Astrocyte of the cerebellum (primary cell): ENCODE data around the gene ZIC4.

Experiments used
- DNase-seq: peaks from one replicate; pipeline ENCODE4 v3.0.0-alpha.2; 2011; ENCODE audit warnings: low read depth
- H3K4me3 ChIP-seq: 2 replicates; pipeline ENCODE4 v1.5.1; 2011; ENCODE audit warnings: mild to moderate bottlenecking, low read depth, low read length, moderate library complexity
- in situ Hi-C: cut with HindIII; loops from 2 replicates; pipeline ENCODE4 v1.10.0; 2017; ENCODE audit warnings: low sequenced_read_pairs
- TF ChIP-seq, protein P1 (sequence below): IDR thresholded peaks from 2 replicates; pipeline ENCODE4 v1.5.1; 2012; ENCODE audit warnings: low read length, low read depth, moderate library complexity, mild to moderate bottlenecking; ENCODE audit errors: missing control alignments

The ZIC4 gene

DNA sequence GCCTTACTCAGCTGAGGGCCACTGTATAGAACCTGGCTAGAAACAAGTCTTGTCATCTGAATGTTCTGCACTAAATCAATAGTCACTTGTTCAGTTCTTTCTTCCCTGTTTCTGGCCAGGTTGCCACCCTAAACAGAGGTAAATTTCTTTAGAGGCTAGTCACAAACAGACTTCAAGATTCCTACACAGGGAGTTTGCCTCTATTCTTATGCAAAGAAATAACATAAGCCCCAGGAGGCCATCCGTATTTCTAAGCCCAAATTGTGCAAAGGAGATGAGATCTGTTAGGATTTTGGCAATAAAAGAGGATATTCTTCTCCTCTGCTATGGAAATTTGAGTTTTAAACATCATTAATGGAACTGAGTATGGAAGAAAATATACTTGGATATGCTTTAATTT lies 4.9 kb downstream of the ZIC4 start:
- TF ChIP-seq, protein P1, sequence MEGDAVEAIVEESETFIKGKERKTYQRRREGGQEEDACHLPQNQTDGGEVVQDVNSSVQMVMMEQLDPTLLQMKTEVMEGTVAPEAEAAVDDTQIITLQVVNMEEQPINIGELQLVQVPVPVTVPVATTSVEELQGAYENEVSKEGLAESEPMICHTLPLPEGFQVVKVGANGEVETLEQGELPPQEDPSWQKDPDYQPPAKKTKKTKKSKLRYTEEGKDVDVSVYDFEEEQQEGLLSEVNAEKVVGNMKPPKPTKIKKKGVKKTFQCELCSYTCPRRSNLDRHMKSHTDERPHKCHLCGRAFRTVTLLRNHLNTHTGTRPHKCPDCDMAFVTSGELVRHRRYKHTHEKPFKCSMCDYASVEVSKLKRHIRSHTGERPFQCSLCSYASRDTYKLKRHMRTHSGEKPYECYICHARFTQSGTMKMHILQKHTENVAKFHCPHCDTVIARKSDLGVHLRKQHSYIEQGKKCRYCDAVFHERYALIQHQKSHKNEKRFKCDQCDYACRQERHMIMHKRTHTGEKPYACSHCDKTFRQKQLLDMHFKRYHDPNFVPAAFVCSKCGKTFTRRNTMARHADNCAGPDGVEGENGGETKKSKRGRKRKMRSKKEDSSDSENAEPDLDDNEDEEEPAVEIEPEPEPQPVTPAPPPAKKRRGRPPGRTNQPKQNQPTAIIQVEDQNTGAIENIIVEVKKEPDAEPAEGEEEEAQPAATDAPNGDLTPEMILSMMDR = no peak
- DNase-seq = no peak
- in situ Hi-C loops = loop anchor here (10.0 kb wide), 1 partner anchor 213 kb away; no protein-coding TSS in a partner anchor
- H3K4me3 ChIP-seq = no peak overlapping the region

DNA sequence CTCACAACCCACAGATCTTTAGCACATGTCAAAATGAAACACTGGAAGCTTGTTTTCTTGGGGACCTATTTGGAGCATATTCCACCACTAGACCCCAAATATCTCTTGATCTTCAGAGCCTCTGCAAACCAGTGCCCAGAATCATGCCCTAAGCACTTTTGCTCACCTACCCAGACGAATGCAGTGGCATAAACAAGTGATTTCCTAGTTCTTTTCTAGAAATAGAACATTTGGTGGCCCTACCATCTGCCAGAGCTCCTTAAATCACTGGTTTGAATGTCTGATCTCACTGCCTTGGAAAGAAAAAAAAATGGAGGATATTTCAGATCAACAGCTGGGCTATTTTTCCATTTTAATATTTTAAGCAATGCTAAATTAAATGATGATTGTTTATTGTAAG lies 5.3 kb downstream of the ZIC4 start:
- in situ Hi-C loops = loop anchor here (10.0 kb wide), 1 partner anchor 214 kb away; no protein-coding TSS in a partner anchor
- DNase-seq = no peak
- H3K4me3 ChIP-seq = no peak overlapping the region
- TF ChIP-seq, protein P1 = no peak

DNA sequence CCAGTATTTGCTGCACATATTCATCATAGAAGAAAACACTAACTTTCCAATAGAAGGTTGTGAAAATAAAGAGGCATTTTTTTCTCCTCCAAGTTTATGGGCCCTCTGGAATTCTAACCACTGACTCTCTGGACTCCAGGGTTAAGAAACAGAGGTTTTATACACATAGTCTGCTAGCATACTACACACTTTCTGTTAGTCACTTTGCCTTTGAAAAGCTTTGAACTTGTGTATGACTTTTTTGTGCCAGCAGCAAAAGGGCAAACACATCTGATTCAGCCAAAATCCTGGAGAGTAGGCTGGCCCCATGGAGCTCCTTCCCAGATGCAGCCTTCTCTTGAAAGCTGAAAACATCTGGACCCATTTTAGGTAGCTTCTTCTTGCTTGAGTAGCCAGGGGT lies 6.2 kb downstream of the ZIC4 start:
- DNase-seq = no peak
- TF ChIP-seq, protein P1 = no peak
- no peak overlapping the region for H3K4me3 ChIP-seq
- in situ Hi-C loops = loop anchor here (10.0 kb wide), 1 partner anchor 215 kb away; no protein-coding TSS in a partner anchor

DNA sequence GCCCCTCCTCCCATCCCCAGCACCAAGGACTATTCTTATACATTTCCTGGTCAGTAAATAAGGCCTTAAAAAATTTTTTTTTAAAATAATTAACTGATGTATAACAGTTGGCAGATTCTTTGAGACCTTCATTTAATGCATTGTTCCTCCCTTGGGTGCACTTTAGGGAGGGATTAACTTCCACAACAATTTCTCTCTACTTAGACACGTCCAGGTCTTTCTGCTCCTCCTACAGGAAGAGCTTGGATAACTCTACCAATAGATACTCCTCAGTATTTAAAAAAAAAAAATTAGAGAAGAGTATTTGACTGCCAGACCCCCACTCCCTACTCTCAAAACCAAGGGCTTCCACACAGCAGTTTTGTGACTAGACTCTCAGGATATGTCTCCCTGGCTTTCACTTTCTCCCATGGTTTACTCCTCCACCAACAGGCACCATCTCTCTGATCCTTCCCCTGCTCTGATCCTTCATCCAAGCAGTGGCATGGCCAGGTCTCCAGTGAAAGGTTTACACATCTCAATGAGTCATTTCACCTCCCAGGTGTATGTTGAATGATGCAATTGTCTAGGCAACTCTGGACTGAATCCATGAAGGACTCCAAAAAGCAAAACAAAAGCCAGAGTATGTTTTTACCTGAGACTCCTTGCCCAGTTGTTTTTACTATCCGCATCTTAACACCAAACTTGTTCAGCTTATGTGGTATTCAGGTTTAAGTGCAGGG lies 7.4 kb downstream of the ZIC4 start:
- DNase-seq = no peak
- in situ Hi-C loops = loop anchor here (25.0 kb wide), 1 partner anchor 587 kb away; no protein-coding TSS in a partner anchor
- TF ChIP-seq, protein P1 = no peak
- H3K4me3 ChIP-seq = peak overlapping the region; percentile 54

DNA sequence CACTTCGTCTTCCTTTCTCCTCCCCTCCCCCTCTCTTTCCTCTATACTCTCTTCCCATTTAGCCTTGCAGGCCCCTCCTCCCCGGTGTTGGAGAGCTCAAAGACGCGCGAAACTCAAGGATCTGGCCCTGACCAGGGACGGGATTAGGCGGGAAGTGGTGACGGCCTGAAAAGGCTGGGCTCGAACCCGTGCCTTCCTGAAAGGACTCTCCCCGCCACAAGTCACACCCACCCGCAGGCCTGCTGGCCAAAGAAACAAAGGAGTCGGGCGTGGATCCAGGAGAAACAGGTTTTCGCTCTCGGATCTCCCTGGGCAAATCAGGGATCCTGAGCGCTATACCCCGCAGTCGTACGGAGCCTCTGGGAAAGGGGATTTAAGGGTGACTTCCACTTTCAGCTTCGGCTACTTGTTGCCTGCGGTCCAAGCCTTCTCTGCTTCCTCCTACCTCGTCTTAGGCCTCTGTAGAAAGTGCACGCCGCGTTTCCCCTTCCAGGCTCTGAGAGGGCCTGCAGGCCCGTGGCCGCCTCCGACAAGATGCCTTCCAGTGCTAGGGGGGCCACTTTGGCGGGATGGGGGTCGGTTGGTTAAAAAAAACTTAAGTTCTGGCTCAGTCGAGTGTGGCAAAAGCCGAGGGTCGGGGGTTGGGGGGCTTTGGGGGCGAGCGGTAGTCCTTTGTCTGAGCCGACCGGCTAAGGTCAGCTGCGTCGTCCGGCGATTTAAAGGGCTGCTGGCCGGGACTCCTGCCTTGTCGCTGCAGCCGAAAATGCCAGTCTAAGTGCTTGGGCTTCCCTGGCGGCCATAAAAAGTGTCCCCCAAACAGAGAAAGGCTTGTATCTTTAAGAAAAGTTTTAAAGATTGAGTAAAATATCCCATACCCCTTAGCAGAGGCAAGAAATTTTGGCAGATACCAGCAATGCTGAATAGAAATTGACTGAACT lies 8.2 kb downstream of the ZIC4 start:
- in situ Hi-C loops = loop anchor here (25.0 kb wide), 1 partner anchor 586 kb away; no protein-coding TSS in a partner anchor
- H3K4me3 ChIP-seq = peak overlapping the region; percentile 54
- TF ChIP-seq, protein P1 = no peak
- DNase-seq = no peak

DNA sequence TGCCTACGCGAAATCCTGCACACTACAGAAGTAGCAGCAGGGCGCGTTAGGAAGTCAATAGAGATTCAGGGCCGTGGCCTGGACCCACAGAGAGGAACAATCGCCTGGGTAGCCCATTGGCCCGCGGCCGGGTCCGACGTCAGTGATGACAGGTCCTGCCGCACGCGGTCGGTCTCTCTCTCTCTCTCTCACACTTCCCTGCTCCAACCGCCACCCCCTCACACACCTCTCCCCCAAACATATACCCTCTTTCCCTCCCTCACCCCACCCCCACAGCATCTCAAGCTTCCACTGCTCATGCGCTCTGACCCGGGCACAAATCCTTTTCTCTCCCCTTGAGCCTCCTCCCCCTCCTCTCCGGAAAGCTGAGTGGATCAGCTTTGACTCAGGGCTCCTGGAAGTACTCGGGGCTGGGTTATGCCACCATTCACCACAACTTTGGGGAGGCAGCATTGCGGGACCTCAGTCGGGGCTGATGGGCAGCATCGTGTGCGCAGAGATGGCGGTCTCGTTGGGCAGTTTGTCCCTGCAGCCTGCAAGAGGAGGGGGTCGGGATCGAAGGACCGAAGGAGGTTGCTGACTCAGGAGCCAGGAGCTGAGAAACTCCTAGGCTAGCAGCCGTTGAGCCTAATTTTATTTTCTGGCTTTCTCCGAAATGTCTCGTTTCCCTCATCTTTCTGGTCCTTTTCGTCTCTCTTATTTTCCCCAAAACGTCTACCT lies 9.0 kb downstream of the ZIC4 start:
- in situ Hi-C loops = loop anchor here (25.0 kb wide), 1 partner anchor 585 kb away; no protein-coding TSS in a partner anchor
- DNase-seq = peak; percentile 97
- TF ChIP-seq, protein P1 = peak; percentile 33
- peak overlapping the region; percentile 82 for H3K4me3 ChIP-seq
